ENCODE measurements around the gene C3orf52. TPM values are rescaled to one million over a fixed set of nuclear protein-coding genes. Genes with fewer than 3 reads are reported as not detected.

C3orf52 gene
- total RNA-seq, 1 donor from 2014 or later, result 50.2 TPM

DNA sequence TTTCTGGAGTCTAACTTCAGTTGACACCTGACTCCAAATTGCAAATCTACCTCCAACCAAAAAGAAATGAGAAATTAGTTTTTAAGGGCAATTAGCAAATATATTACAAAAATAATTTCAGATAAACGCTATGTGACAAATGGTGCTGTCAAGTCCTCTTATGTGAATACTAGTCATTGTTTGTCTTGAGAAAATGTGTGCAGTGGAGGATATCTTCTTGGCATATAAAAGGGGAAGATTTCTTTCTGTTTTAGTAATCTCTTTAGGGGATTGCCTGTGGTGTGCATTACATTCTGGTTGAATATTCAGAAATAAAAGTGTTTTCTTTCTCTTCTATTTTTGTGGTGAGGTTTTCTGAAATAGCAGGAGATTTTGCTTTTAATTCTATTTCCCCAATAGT lies 49.9 kb downstream of the C3orf52 start:
- DNase-seq (ENCODE audit: low spot score), result no peak

DNA sequence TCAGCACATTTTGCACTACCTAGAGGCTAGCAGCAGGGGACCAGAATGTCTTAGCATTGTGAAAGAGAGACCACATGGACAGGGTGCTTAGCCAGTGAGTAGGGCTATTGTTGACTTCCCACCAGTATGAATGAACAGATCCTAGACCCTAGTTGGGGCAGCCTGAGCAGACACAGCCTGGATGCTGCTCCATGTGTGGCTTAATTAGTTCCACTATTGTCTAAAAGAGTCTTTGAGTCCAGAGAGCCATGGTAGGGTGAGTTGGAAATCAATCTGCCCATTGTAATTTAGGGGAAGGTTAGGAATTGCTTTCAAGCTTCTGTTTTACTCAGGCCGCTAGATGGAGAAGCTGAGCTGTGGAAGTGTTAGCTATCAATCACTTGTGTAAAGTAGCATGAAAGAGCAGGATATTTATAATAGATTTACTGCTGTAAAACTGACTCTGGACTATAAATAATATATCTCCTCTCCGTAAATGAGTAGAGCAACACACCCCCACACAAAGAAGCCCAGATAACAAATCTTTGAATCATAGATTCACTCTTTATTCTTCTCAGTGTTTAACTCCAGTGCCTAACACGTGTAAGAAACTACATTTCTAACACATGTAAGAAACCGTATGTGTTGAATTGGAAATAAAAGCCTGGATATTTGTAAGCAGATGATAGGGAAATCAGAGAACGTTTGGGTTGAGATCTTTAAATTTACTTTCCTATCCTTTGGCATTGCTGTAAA lies 50.9 kb downstream of the C3orf52 start:
- DNase-seq (ENCODE audit: low spot score), result no peak

- DNase-seq (ENCODE audit: low spot score), result no peak
Observed at GRCh38 chr3:112137781-112138180, 51.6 kb downstream of the C3orf52 start.

DNA sequence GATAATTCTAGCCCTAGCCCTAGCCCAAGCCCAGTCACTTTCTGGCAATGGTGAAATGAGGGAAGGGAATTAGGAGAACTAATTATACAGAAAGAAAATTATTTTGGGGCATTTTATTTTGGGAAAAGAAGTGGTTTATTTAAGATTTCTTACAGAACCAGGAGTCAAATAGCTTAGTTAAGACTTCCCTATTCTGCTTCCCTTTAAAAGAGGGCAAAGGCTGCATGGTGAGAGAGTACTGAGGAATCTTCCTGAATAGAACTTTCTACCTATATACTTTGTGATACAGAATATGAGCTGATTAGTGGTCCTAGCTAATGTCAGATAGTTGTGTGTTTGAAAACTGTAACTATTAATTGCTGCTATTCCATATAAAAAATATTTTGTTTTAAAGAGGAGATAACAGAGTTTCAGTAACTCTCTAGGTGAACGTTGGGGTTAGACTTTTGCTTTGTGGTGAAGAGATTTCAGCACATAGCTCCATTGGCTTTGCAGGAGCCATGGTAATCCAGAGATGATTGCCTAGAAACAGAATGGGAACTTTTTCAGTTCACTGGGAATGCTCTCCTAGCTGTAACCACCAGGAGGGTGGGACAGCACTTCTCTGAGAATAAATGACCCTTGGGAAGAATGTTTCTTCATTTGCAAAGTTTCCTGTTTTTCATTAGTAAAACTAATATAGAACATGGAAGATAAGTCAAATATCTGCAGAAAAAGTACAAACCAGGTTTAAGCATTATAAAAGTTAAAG lies 52.2 kb downstream of the C3orf52 start:
- DNase-seq (ENCODE audit: low spot score), result no peak

DNA sequence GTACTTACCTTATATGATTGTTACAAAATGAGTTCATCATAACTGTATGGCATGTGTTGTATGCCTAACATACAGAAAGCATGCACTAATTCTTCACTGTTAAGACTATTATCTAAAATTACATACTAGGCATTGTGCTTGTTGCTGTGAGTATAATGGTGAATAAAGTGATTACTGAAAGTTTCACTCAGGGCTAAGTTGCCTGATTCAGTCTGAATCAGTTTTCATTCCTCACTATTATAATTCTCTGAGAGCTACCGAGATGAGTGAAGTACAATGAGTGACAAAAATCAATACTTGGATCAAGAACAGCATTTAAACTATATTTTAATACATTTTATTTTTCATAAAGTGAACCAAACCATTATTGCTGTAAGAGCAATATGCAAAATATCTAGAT lies 54.4 kb downstream of the C3orf52 start:
- no peak for DNase-seq (ENCODE audit: low spot score)

DNA sequence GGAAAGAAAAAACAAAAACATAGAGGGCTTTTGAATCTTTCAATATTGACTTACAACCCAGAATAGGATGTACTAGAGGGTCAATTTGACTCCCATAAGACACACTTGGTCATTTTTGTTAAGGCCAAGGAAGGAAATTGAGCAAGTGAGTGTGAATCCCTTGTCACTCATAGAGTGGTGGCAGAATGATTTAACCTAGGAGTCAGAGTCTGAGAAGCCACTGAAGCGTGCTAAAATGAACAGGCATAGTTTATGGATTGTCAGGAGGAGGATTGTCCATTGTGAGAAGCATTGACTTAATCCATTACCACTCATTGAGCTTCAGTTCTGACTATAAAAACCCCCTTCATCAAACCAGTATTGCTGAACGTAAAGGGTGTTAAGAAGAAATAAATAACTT lies 55.1 kb downstream of the C3orf52 start:
- DNase-seq (ENCODE audit: low spot score), result no peak

DNA sequence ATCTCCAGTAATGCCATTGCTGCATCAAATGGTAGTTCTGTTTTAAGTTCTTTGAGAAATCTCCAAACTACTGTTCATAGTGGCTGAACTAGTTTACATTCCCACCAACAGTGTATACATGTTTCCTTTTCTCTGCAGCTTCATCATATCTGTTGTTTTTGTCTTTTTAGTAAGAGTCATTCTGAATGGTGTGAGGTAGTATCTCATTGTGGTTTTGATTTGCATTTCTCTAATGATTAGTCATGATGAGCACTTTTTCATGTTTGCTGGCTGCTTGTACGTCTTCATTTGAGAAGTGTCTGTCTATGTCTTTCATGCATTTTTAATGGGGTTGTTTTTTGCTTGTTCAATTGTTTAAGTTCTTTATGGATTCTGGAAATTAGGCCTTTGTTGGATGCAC lies 57.1 kb downstream of the C3orf52 start:
- DNase-seq (ENCODE audit: low spot score), result no peak

GRCh38 chr3:112143689-112144088 lies 57.5 kb downstream of the C3orf52 start:
- no peak for DNase-seq (ENCODE audit: low spot score)

GRCh38 chr3:112149136-112149535 lies 62.9 kb downstream of the C3orf52 start:
- DNase-seq (ENCODE audit: low spot score), result no peak

DNA sequence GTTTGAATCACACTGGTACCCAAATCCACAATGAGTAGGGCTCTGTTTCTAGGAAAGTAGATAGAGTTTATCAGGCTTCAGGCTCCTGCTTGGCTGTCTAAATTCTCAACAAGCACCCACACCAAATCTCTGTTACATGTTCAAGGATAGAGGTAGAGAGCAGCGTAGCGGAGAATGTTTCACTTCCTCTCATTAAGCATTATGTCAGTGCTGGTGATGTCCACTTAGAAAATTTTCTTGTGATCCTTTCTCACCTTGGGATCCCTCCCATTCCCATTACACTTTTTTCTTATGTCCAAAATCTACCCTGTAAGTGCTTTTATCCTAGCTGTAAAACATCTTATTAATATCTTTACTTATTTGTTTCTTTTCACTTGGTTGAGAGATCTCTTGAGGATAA lies 81.6 kb downstream of the C3orf52 start:
- DNase-seq (ENCODE audit: low spot score), result no peak

Other genes with a start within 250 kb of the C3orf52 start
- gene PHLDB2, start 227.1 kb upstream of the C3orf52 start, total RNA-seq, result 95.1 TPM
- 28.2 TPM for gene ABHD10, start 107.4 kb upstream of the C3orf52 start, total RNA-seq
- gene TAGLN3, start 87.5 kb upstream of the C3orf52 start, total RNA-seq, result not detected
- gene TMPRSS7, start 51.7 kb upstream of the C3orf52 start, total RNA-seq, result 0.21 TPM
- 0.49 TPM for gene GCSAM, start 46.9 kb downstream of the C3orf52 start, total RNA-seq
- gene SLC9C1, start 207.8 kb downstream of the C3orf52 start, total RNA-seq, result 0.13 TPM
- 14.3 TPM for gene CD200, start 246.8 kb downstream of the C3orf52 start, total RNA-seq

Data from ureter (tissue), 1 donor.